GM18519 (cell line): ENCODE data around the gene PTBP3.
"Not testable (repeated sequence)": the region's sequence is repeated elsewhere in the genome, so short reads cannot be mapped to it uniquely, and the experiment has no call there.

Experiments used
- ATAC-seq: cut with Tn5 transposase; IDR thresholded peaks from one replicate; pipeline ENCODE4 v1.9.1; 2021; ENCODE audit warnings: mild to moderate bottlenecking, moderate library complexity; ENCODE audit not compliant: unreplicated experiment, low FRiP score

The PTBP3 gene

DNA sequence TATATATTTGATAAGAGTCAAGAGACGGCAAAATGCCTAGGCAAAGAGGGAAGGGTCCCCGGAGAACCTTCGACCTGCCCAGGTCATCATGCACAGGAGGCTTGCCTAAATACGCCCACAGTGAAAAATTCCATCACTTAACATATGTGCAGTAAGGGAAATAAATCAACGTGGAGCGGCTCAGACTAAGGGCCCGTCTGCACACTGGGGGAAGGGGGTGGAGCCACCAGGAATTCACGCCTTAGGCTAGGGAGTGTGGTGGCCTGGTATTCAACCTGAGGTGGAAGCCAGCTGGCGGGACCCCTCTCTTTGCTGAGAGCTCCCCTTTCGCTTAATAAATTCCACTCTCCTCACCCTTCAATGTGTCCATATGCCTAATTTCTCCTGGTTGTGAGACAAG, 8.3 kb downstream of the PTBP3 start:
- ATAC-seq = no peak

GRCh38 chr9:112323378-112323854, 10.0 kb downstream of the PTBP3 start:
- no peak for ATAC-seq

GRCh38 chr9:112322701-112323377, 10.6 kb downstream of the PTBP3 start:
- no peak for ATAC-seq

- no peak for ATAC-seq
Observed at GRCh38 chr9:112316258-112316943, 17.0 kb downstream of the PTBP3 start.

DNA sequence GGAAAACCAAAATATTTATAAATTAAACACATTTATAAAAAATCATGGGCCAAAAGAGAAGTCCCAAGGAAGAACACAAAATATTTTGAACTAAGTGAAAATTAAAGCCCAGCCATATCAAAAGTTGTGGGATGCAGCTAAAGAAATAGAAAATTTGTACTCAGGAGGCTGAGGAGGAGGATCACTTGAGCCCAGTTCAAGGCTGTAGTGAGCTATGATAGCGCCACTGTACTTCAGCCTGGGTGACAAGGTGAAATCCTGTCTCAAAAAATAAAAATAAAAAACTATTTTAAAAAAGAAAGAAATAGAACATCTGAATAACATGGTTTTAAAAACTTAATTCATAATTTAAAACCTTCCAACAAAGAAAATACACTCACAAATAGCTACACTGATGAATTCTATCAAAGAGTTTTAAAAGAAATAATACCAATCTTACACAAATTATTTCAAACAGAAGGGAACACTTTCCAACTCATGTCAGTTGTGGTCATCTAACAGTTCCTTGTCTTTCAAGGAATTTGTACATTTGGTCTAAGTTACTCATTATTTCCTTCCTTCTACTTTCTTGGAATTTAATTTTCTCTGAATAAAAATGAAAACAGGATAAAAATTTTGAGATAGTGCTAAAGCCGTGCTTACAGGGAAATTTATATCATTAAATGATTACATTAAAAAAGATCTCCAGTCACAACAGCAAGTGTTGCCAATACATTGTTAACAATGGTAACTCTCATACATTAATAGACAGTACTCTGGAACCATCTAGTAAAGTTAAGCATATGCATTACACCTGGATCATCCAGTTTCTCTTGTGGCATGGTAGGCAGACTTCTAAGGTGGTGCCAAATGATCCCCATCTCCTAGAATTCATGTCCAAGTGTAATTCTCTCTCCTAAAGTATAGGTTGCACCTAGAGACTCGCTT, 17.8 kb downstream of the PTBP3 start:
- no peak for ATAC-seq

DNA sequence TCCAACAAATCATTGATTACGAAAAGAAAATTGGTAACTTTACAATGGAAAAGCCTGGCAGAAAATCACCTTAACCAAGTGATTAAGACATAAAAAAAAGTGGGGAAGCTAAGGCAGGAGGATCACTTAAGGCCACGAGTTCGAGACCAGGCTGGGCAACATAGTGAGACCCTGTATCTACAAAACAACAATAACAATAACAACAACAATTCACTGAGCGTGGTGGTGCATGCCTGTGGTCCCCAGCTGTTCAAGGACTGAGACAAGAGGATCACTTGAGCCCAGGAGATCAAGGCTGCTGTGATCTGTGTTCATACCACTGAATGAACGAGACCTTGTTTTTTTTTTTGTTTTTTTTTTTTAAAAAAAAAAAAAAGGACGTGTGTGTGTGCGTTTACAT, 21.3 kb downstream of the PTBP3 start:
- no peak for ATAC-seq

DNA sequence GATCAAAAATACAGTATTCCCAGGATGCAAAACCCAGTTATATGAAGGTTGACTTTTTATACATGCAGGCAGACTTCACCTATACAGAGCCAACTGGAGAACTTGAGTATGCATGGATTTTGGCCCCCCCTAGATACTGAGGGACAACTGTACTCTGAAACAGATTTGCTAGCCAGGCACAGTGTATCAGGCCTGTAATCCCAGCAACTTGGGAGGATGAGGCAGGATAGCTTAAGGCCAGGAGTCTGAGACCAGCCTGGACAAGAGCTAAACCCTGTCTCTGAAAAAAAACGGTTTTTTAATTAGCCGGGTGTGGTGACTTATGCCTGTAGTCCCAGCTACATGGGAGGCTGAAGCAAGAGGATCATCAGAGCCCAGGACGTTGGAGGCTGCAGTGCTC, 21.9 kb downstream of the PTBP3 start:
- no peak for ATAC-seq

- no peak for ATAC-seq
Observed at GRCh38 chr9:112310826-112311225, 22.6 kb downstream of the PTBP3 start.

GRCh38 chr9:112308588-112308987, 24.8 kb downstream of the PTBP3 start:
- no peak for ATAC-seq

DNA sequence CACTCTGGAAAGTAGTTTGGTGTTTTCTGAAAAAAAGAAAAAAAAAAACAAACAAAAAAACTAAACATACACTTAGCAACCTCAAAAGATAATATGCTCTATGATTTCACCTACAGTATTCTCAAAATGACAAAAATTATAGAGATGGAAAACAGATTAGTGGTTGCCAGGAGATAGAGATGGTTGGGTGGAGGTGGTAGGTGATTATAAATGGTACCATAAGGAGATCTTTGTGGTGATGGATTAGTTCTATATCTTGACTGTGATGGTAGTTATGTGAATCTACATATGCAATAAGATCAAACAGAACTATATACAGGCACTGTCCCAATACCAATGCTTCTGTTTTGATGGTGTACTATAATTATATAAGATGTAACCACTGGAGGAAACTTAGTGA, 32.0 kb downstream of the PTBP3 start:
- no peak for ATAC-seq

DNA sequence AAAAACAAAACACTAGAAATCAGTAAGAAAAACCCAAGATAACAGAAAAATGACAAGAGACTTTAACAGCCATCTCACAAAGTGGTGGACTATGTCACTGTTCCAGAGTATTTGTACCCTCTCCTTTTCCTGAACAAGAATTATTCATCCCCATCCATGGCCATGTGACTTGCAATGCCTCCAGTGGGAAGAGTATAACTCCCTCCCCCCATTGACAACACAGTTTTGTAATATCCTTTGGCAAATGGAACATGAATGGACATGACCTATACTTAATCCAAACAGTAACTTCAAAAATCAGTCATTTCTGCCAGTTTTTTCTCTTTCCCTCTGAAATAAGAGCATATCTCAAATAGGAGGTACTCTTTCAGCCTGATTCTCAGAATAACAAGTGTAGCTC, 33.9 kb downstream of the PTBP3 start:
- no peak for ATAC-seq

DNA sequence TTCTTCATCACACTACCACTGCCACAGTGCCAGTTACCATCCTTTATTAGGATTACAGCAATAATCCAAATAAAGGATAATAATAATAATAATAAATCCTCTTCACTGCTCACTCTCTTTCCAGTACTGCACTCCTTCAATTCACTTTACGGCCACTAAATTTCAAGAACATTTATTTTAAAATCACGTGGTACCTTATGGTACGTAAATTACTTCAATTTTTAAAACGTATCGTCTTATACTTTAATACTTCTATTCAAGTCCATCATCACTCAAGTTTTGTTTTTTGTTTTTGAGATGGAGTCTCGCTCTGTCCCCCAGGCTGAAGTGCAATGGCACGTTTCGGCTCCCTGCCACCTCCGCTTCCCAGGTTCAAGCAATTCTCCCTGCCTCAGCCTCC, 36.5 kb downstream of the PTBP3 start:
- no peak for ATAC-seq

- ATAC-seq = no peak
Observed at GRCh38 chr9:112295174-112295573, 38.2 kb downstream of the PTBP3 start.

DNA sequence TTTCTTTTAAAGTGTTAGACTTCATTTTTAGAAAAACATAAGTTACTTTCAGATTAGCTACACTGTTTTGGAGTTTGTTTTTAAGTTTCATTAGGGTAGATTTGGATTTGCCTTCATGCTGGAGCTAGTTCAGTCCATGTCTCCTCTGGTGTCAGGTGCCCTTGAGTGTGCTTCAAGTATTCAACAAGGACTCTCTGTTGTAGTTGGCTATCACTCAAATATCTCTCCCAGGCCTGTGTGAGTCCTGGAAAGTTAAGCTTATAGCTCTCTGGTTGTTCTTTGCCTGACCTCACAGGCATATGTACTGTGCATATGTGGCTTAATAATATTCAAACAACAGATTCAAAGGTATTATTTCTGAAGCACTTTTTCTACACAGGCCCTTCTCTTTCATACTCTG, 45.4 kb downstream of the PTBP3 start:
- no peak for ATAC-seq

- no peak for ATAC-seq
Observed at GRCh38 chr9:112286926-112287325, 46.5 kb downstream of the PTBP3 start.

DNA sequence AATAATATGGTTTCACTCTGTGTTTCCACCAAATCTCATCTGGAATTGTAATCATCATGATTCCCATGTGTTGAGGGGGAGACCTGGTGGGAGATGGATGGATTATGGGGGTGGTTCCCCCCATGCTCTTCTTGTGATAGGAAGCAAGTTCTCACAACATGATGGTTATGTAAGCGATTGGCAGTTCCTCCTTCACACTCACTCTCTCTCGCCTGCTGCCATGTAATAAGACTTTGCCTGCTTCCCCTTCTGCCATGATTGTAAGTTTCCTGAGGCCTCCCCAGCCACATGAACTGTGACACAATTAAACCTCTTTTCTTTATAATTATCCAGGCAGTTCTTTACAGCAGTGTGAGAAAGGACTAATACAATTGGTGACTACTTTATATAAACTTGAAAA, 48.4 kb downstream of the PTBP3 start:
- ATAC-seq = no peak

GRCh38 chr9:112283582-112284253, 49.7 kb downstream of the PTBP3 start:
- no peak for ATAC-seq

- not testable (repeated sequence) for ATAC-seq
Observed at GRCh38 chr9:112282841-112283240, 50.6 kb downstream of the PTBP3 start.

DNA sequence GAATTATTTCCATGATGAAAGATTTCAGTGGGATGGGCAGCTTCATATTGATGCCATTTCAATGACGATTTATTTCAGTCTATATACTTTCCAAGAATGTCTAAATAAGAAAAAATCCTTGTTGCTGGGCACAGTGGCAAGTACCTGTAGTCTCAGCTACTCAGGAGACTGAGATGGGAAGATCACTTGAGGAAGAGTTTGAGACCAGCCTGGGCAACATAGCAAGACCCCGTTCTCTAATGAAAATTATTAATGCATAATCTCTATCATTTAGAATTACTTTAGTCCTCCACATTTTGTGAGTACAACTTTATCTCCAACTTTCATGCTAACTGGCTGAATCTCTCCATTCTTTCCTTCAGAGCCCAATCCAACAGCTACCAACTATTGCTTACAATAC, 52.5 kb downstream of the PTBP3 start:
- ATAC-seq = no peak

- no peak for ATAC-seq
Observed at GRCh38 chr9:112279501-112279900, 53.9 kb downstream of the PTBP3 start.

- no peak for ATAC-seq
Observed at GRCh38 chr9:112278152-112278551, 55.3 kb downstream of the PTBP3 start.
